Osteoblast (primary cell): ENCODE measurements around the gene SH2B3. TPM values are rescaled to one million over a fixed set of nuclear protein-coding genes. Genes with fewer than 3 reads are reported as not detected.
A peak's percentile ranks its signal among the peaks of the same experiment; 100 is the strongest.
"Not testable (repeated sequence)": the region's sequence is repeated elsewhere in the genome, so short reads cannot be mapped to it uniquely, and the experiment has no call there.

Experiments used
- DNase-seq: peaks from one replicate; pipeline ENCODE4 v3.0.0; 2011; ENCODE audit warnings: low spot score, mixed read lengths; ENCODE audit not compliant: insufficient read length; ENCODE audit errors: missing footprints
- H2AFZ ChIP-seq: 2 replicates; pipeline ENCODE4 v1.6.0; 2011; ENCODE audit warnings: mild to moderate bottlenecking, low read length
- H3K27ac ChIP-seq: 2 replicates; pipeline ENCODE4 v1.5.1; 2011; ENCODE audit warnings: mild to moderate bottlenecking, low read depth, low read length, moderate library complexity
- H3K27me3 ChIP-seq: 2 replicates; pipeline ENCODE4 v1.6.0; 2012; ENCODE audit warnings: mild to moderate bottlenecking, control low read depth, inconsistent platforms, low read length, moderate library complexity; ENCODE audit not compliant: insufficient read depth
- H3K36me3 ChIP-seq: 2 replicates; pipeline ENCODE4 v1.5.1; 2011; ENCODE audit warnings: mild to moderate bottlenecking, low read length, control low read depth, moderate library complexity; ENCODE audit not compliant: insufficient read depth
- H3K4me1 ChIP-seq: 2 replicates; pipeline ENCODE4 v1.5.1; 2011; ENCODE audit warnings: mild to moderate bottlenecking, low read length, control low read depth, moderate library complexity; ENCODE audit not compliant: insufficient read depth
- H3K4me2 ChIP-seq: 2 replicates; pipeline ENCODE4 v1.6.0; 2011; ENCODE audit warnings: mild to moderate bottlenecking, low read length; ENCODE audit not compliant: insufficient read depth
- H3K4me3 ChIP-seq: fragments of 200-600 bp; sonication (generic); 3 replicates; pipeline ENCODE4 v1.5.1; 2012; ENCODE audit warnings: mild to moderate bottlenecking, low read length, inconsistent platforms; ENCODE audit not compliant: insufficient read depth
- H3K79me2 ChIP-seq: 2 replicates; pipeline ENCODE4 v1.6.0; 2012; ENCODE audit warnings: mild to moderate bottlenecking, low read length, control low read depth, inconsistent platforms; ENCODE audit not compliant: insufficient read depth
- H3K9me3 ChIP-seq: 2 replicates; pipeline ENCODE4 v1.5.1; 2011; ENCODE audit warnings: low read depth, low read length, control low read depth
- H4K20me1 ChIP-seq: 2 replicates; pipeline ENCODE4 v1.6.0; 2012; ENCODE audit warnings: mild to moderate bottlenecking, low read length, control low read depth; ENCODE audit not compliant: insufficient read depth
- total RNA-seq: library from RNA; depleted of rRNA; stranded (reverse); fragments of >200 nt; gene quantifications from 2 replicates; pipeline ENCODE4 v1.2.3, GENCODE V29; 2012
- TF ChIP-seq, protein P1 (sequence below): IDR thresholded peaks from 2 replicates; pipeline ENCODE4 v1.5.1; 2011; ENCODE audit warnings: mild to moderate bottlenecking, low read depth, low read length, moderate library complexity; ENCODE audit errors: extremely low read depth

SH2B3 gene
- total RNA-seq, 1 donor, result 51.4 TPM

DNA sequence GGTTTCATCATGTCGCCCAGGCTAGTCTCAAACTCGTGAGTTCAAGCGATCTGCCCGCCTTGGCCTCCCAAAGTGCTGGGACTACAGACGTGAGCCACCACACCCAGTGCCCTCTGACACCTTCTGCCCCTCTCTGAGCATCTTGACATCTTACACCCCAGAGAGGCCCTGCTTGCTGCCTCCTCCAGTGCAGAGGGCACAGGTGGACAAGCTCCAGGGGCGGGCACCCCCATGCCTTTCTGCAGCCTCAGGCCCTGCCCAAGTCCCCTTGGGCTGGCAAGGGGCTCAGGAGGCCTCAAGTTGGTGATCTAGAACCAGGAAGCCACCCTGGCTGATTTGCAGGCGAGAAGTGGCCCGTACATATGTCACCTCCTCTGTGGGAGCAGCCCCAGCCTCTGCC lies 11.2 kb upstream of the SH2B3 start:
- Histone ChIP-seq H3K4me3 (no peak overlapping the region), H3K36me3 (no peaks in the 10 kb centered on the region), H3K9me3 (no peaks in the 10 kb centered on the region), H3K27me3 (peaks cover 4% of the 10 kb centered on the region), H3K27ac (no peak overlapping the region), H3K79me2 (no peaks in the 10 kb centered on the region), H2AFZ (no peak overlapping the region), H3K4me2 (no peak overlapping the region), H3K4me1 (peaks cover 6% of the 10 kb centered on the region), H4K20me1 (no peaks in the 10 kb centered on the region)
- peak; percentile 57 for DNase-seq
- TF ChIP-seq, protein P1, sequence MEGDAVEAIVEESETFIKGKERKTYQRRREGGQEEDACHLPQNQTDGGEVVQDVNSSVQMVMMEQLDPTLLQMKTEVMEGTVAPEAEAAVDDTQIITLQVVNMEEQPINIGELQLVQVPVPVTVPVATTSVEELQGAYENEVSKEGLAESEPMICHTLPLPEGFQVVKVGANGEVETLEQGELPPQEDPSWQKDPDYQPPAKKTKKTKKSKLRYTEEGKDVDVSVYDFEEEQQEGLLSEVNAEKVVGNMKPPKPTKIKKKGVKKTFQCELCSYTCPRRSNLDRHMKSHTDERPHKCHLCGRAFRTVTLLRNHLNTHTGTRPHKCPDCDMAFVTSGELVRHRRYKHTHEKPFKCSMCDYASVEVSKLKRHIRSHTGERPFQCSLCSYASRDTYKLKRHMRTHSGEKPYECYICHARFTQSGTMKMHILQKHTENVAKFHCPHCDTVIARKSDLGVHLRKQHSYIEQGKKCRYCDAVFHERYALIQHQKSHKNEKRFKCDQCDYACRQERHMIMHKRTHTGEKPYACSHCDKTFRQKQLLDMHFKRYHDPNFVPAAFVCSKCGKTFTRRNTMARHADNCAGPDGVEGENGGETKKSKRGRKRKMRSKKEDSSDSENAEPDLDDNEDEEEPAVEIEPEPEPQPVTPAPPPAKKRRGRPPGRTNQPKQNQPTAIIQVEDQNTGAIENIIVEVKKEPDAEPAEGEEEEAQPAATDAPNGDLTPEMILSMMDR, result no peak

DNA sequence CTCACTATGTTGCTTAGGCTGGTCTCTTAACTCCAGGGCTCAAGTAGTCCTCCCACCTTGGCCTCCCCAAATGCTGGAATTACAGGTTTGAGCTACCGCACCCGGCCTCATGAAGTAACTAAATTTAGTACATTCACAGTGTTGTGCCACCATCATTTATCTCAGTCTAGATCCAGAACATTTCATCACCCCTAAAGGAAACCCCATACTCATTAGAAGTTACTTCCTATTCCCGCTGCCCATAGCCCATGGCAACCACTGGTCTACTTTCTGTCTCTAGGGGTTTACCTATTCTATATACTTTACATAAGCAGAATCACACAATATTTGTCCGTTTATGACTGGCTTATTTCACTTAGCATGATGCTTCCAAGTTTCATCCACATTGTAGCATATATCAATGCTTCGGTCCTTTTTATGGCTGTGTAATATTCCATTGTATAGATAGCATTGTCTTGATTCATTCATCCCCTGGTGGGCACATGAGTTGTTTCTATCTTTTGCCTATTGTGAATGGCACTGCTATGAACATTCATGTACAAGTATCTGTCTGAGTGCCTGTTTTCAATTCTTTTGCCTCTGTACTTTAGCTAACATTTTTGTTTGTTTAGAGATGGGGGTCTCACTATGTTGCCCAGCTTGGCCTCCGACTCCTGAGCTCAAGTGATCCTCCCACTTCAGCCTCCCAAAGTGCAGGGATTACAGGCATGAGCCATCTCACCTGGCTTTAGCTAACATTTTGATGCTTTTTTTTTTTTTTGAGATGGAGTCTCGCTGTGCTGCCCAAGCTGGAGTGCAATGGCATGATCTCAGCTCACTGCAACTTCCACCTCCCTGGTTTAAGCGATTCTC lies 10.2 kb upstream of the SH2B3 start:
- H3K36me3 ChIP-seq, result no peaks in the 10 kb centered on the region
- TF ChIP-seq, protein P1, result no peak
- H3K27ac ChIP-seq, result no peak overlapping the region
- H3K27me3 ChIP-seq, result peaks cover 4% of the 10 kb centered on the region
- no peaks in the 10 kb centered on the region for H4K20me1 ChIP-seq
- H3K4me2 ChIP-seq, result no peak overlapping the region
- no peak overlapping the region for H3K4me3 ChIP-seq
- H3K4me1 ChIP-seq, result peaks cover 6% of the 10 kb centered on the region
- no peaks in the 10 kb centered on the region for H3K9me3 ChIP-seq
- DNase-seq, result no peak
- H2AFZ ChIP-seq, result no peak overlapping the region
- H3K79me2 ChIP-seq, result no peaks in the 10 kb centered on the region

- H3K27ac ChIP-seq, H3K4me2 ChIP-seq, H3K4me1 ChIP-seq, H3K9me3 ChIP-seq, H3K27me3 ChIP-seq, H2AFZ ChIP-seq, H3K4me3 ChIP-seq, DNase-seq, H3K79me2 ChIP-seq, H3K36me3 ChIP-seq, H4K20me1 ChIP-seq: not testable (repeated sequence)
Measured at GRCh38 chr12:111396271-111396670, 9.5 kb upstream of the SH2B3 start.

DNA sequence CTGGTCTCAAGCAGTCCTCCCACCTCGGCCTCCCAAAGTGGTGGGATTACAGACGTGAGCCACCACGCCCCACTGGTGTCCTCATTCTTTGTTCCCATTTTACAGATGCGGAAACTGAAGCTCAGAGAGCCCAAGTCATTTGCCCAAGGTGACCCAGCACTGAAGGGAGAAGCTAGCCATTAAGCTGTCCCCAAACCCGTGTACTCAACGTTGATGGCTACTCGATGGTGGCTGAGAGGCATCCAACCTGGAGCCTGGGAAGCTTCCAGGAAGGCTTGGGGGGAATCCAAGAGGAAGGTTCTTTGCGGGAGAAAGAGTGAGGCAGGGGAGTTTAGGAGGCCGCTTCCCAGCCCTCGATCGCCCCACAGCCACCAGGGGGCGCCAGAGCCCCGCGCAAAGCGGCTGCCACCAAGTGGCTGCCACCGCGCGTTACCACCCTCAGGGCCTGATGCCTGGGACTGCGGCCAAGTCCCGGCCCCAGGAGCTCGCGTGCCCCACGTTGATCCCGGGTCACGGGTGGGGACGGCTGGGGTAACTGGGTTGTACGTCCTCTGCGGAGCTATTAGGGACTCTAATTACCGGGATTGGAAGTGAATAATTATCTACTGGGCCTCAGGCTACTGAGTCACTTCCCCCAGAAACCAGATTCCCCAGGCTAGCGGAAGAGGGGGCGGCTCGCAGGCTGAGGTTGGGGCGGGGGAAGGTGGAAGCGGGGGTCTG lies 8.8 kb upstream of the SH2B3 start:
- peak overlapping the region; percentile 80 for H2AFZ ChIP-seq
- H3K4me1 ChIP-seq, result peaks cover 6% of the 10 kb centered on the region
- no peaks in the 10 kb centered on the region for H4K20me1 ChIP-seq
- no peaks in the 10 kb centered on the region for H3K36me3 ChIP-seq
- peak overlapping the region; percentile 75 for H3K4me2 ChIP-seq
- H3K9me3 ChIP-seq, result no peaks in the 10 kb centered on the region
- peak; percentile 99 for DNase-seq
- H3K4me3 ChIP-seq, result peak overlapping the region; percentile 62
- TF ChIP-seq, protein P1, result peak; percentile 96
- peak overlapping the region; percentile 24 for H3K27ac ChIP-seq
- no peaks in the 10 kb centered on the region for H3K27me3 ChIP-seq
- H3K79me2 ChIP-seq, result no peaks in the 10 kb centered on the region
